ENCODE data around the gene ZBTB4. TPM values are rescaled to one million over a fixed set of nuclear protein-coding genes. Genes with fewer than 3 reads are reported as not detected.
A peak's percentile ranks its signal among the peaks of the same experiment; 100 is the strongest.

ZBTB4 gene
- total RNA-seq, 1 donor from 2014 or later: 26.8 TPM

DNA sequence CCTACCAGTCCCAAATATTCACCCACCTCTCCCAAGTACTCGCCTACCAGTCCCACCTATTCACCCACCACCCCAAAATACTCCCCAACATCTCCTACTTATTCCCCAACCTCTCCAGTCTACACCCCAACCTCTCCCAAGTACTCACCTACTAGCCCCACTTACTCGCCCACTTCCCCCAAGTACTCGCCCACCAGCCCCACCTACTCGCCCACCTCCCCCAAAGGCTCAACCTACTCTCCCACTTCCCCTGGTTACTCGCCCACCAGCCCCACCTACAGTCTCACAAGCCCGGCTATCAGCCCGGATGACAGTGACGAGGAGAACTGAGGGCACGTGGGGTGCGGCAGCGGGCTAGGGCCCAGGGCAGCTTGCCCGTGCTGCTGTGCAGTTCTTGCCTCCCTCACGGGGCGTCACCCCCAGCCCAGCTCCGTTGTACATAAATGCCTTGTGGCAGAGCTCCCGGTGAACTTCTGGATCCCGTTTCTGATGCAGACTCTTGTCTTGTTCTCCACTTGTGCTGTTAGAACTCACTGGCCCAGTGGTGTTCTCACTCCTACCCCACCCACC is 34.5 kb upstream of the ZBTB4 start:
- no peak overlapping the region for H3K4me3 Mint-ChIP-seq (ENCODE audit: low read depth)
- DNase-seq (ENCODE audit: low spot score, unreplicated experiment): no peak
- peaks cover 20% of the 10 kb centered on the region for H3K36me3 Mint-ChIP-seq (ENCODE audit: insufficient read depth)
- H3K4me1 Mint-ChIP-seq (ENCODE audit: low read depth): no peaks in the 10 kb centered on the region
- no peak overlapping the region for H3K27ac Mint-ChIP-seq
- H3K9me3 Mint-ChIP-seq (ENCODE audit: low read depth): no peaks in the 10 kb centered on the region
- TF ChIP-seq, protein P1, sequence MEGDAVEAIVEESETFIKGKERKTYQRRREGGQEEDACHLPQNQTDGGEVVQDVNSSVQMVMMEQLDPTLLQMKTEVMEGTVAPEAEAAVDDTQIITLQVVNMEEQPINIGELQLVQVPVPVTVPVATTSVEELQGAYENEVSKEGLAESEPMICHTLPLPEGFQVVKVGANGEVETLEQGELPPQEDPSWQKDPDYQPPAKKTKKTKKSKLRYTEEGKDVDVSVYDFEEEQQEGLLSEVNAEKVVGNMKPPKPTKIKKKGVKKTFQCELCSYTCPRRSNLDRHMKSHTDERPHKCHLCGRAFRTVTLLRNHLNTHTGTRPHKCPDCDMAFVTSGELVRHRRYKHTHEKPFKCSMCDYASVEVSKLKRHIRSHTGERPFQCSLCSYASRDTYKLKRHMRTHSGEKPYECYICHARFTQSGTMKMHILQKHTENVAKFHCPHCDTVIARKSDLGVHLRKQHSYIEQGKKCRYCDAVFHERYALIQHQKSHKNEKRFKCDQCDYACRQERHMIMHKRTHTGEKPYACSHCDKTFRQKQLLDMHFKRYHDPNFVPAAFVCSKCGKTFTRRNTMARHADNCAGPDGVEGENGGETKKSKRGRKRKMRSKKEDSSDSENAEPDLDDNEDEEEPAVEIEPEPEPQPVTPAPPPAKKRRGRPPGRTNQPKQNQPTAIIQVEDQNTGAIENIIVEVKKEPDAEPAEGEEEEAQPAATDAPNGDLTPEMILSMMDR (IDR thresholded peaks at IDR 0.05; ENCODE audit: unreplicated experiment): no peak
- no peaks in the 10 kb centered on the region for H3K27me3 Mint-ChIP-seq

DNA sequence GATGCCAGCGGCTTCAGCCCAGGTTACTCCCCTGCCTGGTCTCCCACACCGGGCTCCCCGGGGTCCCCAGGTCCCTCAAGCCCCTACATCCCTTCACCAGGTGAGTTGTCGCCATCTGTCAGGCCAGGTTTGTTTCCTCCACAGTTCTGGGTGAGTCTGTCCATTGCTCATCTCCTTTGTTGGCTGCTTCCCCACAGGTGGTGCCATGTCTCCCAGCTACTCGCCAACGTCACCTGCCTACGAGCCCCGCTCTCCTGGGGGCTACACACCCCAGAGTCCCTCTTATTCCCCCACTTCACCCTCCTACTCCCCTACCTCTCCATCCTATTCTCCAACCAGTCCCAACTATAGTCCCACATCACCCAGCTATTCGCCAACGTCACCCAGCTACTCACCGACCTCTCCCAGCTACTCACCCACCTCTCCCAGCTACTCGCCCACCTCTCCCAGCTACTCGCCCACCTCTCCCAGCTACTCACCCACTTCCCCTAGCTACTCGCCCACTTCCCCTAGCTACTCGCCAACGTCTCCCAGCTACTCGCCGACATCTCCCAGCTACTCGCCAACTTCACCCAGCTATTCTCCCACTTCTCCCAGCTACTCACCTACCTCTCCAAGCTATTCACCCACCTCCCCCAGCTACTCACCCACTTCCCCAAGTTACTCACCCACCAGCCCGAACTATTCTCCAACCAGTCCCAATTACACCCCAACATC is 33.6 kb upstream of the ZBTB4 start:
- H3K27ac Mint-ChIP-seq: peak overlapping the region; percentile 24
- no peaks in the 10 kb centered on the region for H3K27me3 Mint-ChIP-seq
- no peaks in the 10 kb centered on the region for H3K4me1 Mint-ChIP-seq (ENCODE audit: low read depth)
- H3K36me3 Mint-ChIP-seq (ENCODE audit: insufficient read depth): peaks cover 25% of the 10 kb centered on the region
- DNase-seq (ENCODE audit: low spot score, unreplicated experiment): no peak
- H3K9me3 Mint-ChIP-seq (ENCODE audit: low read depth): no peaks in the 10 kb centered on the region
- no peak overlapping the region for H3K4me3 Mint-ChIP-seq (ENCODE audit: low read depth)
- TF ChIP-seq, protein P1 (IDR thresholded peaks at IDR 0.05; ENCODE audit: unreplicated experiment): no peak

DNA sequence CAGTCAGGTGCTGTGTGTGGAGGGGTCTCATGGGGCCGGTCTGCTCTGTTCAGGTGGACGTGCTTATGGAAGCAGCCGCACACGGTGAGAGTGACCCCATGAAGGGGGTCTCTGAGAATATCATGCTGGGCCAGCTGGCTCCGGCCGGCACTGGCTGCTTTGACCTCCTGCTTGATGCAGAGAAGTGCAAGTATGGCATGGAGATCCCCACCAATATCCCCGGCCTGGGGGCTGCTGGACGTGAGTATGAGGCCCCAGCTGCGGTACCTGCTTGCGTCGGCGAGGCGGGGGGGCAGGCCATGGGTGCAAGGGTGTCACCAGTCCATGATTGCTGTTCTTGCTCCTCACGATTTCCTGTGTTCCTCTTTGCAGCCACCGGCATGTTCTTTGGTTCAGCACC is 32.7 kb upstream of the ZBTB4 start:
- Mint-ChIP-seq H3K27me3 (no peaks in the 10 kb centered on the region), H3K9me3 (ENCODE audit: low read depth) (no peaks in the 10 kb centered on the region), H3K4me1 (ENCODE audit: low read depth) (no peaks in the 10 kb centered on the region), H3K36me3 (ENCODE audit: insufficient read depth) (peaks cover 27% of the 10 kb centered on the region), H3K27ac (no peak overlapping the region), H3K4me3 (ENCODE audit: low read depth) (no peak overlapping the region)
- DNase-seq (ENCODE audit: low spot score, unreplicated experiment): no peak
- TF ChIP-seq, protein P1 (IDR thresholded peaks at IDR 0.05; ENCODE audit: unreplicated experiment): no peak

DNA sequence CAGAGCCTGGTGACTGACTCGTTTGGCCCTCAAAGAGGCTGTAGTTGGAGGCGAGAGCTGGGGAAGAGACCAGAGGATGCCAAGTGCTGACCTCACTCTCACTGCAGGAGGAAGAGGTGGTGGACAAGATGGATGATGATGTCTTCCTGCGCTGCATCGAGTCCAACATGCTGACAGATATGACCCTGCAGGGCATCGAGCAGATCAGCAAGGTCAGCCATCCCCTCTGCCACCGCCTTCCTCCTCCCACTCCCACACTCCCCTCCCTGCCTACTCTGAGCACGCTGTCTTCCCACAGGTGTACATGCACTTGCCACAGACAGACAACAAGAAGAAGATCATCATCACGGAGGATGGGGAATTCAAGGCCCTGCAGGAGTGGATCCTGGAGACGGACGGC is 31.7 kb upstream of the ZBTB4 start:
- Mint-ChIP-seq H3K27ac (peak overlapping the region; percentile 10), H3K4me3 (ENCODE audit: low read depth) (no peak overlapping the region), H3K36me3 (ENCODE audit: insufficient read depth) (peaks cover 29% of the 10 kb centered on the region), H3K27me3 (no peaks in the 10 kb centered on the region), H3K4me1 (ENCODE audit: low read depth) (no peaks in the 10 kb centered on the region), H3K9me3 (ENCODE audit: low read depth) (no peaks in the 10 kb centered on the region)
- TF ChIP-seq, protein P1 (IDR thresholded peaks at IDR 0.05; ENCODE audit: unreplicated experiment): no peak
- DNase-seq (ENCODE audit: low spot score, unreplicated experiment): no peak

DNA sequence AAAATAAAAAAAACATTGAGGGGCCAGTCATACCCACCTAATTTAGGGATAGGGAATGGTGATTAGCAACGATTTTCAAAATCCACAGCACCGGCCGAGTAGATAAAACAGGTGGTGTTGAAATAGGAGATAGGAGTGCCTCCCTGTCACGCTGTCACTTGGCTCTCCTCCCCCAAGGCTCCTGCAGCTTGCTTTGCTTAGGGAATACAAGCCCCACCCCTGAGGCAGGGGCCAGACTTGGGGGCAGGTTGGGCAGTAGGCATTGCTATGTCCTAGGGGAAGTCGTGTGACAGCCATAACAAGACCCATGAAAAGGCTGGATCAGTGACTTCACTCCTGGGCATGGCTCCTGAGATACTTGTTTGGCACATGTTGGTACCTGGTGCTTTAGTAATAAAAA is 30.5 kb upstream of the ZBTB4 start:
- Mint-ChIP-seq H3K36me3 (ENCODE audit: insufficient read depth) (peaks cover 30% of the 10 kb centered on the region), H3K27me3 (no peaks in the 10 kb centered on the region)

More for the DNA sequence above, 30.5 kb upstream of the ZBTB4 start:
- H3K9me3 Mint-ChIP-seq (ENCODE audit: low read depth): no peaks in the 10 kb centered on the region
- DNase-seq (ENCODE audit: low spot score, unreplicated experiment): no peak
- H3K4me3 Mint-ChIP-seq (ENCODE audit: low read depth): no peak overlapping the region
- no peak overlapping the region for H3K27ac Mint-ChIP-seq
- H3K4me1 Mint-ChIP-seq (ENCODE audit: low read depth): no peaks in the 10 kb centered on the region
- TF ChIP-seq, protein P1 (IDR thresholded peaks at IDR 0.05; ENCODE audit: unreplicated experiment): no peak
